Liver (tissue), 9 donors: Measurements from ENCODE around the gene CENPT. TPM values are rescaled to one million over a fixed set of nuclear protein-coding genes. Genes with fewer than 3 reads are reported as not detected.
A peak's percentile ranks its signal among the peaks of the same experiment; 100 is the strongest.

Experiments
- DNase-seq: peaks from one replicate; pipeline ENCODE4 v3.0.0-alpha.2; 2017; ENCODE audit warnings: low spot score
- H3K27ac ChIP-seq, 2 donors: one replicate each; pipeline ENCODE4 v1.7.0; 2013; ENCODE audit warnings: inconsistent platforms in 2 of 2, low read length in 2 of 2, control low read depth in 1 of 2, low read depth in 1 of 2, mild to moderate bottlenecking in 1 of 2
- H3K27me3 ChIP-seq, 4 donors: one replicate each; pipeline versions ENCODE4 v1.6.1 to v1.7.0; 2013; ENCODE audit warnings: low read length in 3 of 4, inconsistent platforms in 1 of 4, mild to moderate bottlenecking in 1 of 4, moderate library complexity in 1 of 4; ENCODE audit not compliant: control insufficient read depth in 4 of 4, insufficient read depth in 4 of 4
- H3K36me3 ChIP-seq, 4 donors: one replicate each; pipeline versions ENCODE4 v1.6.1 to v1.7.0; 2013; ENCODE audit warnings: low read length in 3 of 4, mild to moderate bottlenecking in 3 of 4, low read depth in 1 of 4, moderate library complexity in 1 of 4; ENCODE audit not compliant: control insufficient read depth in 4 of 4, insufficient read depth in 3 of 4
- H3K4me1 ChIP-seq, 4 donors: one replicate each; pipeline versions ENCODE4 v1.6.1 to v1.7.0; 2013; ENCODE audit warnings: low read length in 3 of 4, mild to moderate bottlenecking in 3 of 4, moderate library complexity in 1 of 4; ENCODE audit not compliant: control insufficient read depth in 4 of 4, insufficient read depth in 4 of 4
- H3K4me3 ChIP-seq, 3 donors: one replicate each; pipeline versions ENCODE4 v1.6.1 to v1.7.0; 2013; ENCODE audit warnings: low read length in 3 of 3, control low read depth in 1 of 3, low read depth in 1 of 3, mild to moderate bottlenecking in 1 of 3
- H3K9ac ChIP-seq, 2 donors: one replicate each; pipeline ENCODE4 v1.7.0; 2013; ENCODE audit warnings: low read length in 2 of 2, mild to moderate bottlenecking in 2 of 2, moderate library complexity in 2 of 2, control low read depth in 1 of 2, low read depth in 1 of 2
- H3K9me3 ChIP-seq, 4 donors: one replicate each; pipeline versions ENCODE4 v1.6.1 to v1.7.0; 2013; ENCODE audit warnings: low read length in 3 of 4; ENCODE audit not compliant: control insufficient read depth in 4 of 4
- EGR1 ChIP-seq, 2 donors: IDR thresholded peaks; 2 replicates each; pipeline ENCODE4 v1.6.1; 2016 to 2018; ENCODE audit warnings: antibody characterized with exemption in 2 of 2, low read depth in 2 of 2
- FOXA1 ChIP-seq: IDR thresholded peaks from 2 replicates; pipeline ENCODE4 v1.6.1; 2016; ENCODE audit warnings: antibody characterized with exemption
- FOXA2 ChIP-seq: IDR thresholded peaks from 2 replicates; pipeline ENCODE4 v1.6.1; 2016; ENCODE audit warnings: antibody characterized with exemption
- GABPA ChIP-seq, 2 donors: IDR thresholded peaks in 1 of 2; conservative IDR thresholded peaks in 1 of 2; 2 replicates each; pipeline ENCODE4 v1.6.1; 2016; ENCODE audit warnings: antibody characterized with exemption in 2 of 2, mild to moderate bottlenecking in 1 of 2, moderate library complexity in 1 of 2
- HNF4A ChIP-seq, 2 donors: conservative IDR thresholded peaks; 2 replicates each; pipeline ENCODE4 v1.6.1; 2016; ENCODE audit warnings: antibody characterized with exemption in 2 of 2, mild to moderate bottlenecking in 2 of 2
- HNF4G ChIP-seq: IDR thresholded peaks from 2 replicates; pipeline ENCODE4 v1.6.1; 2016; ENCODE audit warnings: antibody characterized with exemption
- JUND ChIP-seq, 2 donors: IDR thresholded peaks; 2 replicates each; pipeline ENCODE4 v1.6.1; 2016; ENCODE audit warnings: antibody characterized with exemption in 2 of 2
- NR2F2 ChIP-seq: IDR thresholded peaks from 2 replicates; pipeline ENCODE4 v1.6.1; 2016; ENCODE audit warnings: antibody characterized with exemption
- RAD21 ChIP-seq, 2 donors: IDR thresholded peaks; 2 replicates each; pipeline ENCODE4 v1.6.1; 2016; ENCODE audit warnings: antibody characterized with exemption in 2 of 2, mild to moderate bottlenecking in 2 of 2
- RXRA ChIP-seq, 2 donors: IDR thresholded peaks; 2 replicates each; pipeline ENCODE4 v1.6.1; 2017 to 2018; ENCODE audit warnings: antibody characterized with exemption in 2 of 2, mild to moderate bottlenecking in 1 of 2
- SP1 ChIP-seq: IDR thresholded peaks from 2 replicates; pipeline ENCODE4 v1.6.1; 2018; ENCODE audit warnings: antibody characterized with exemption, mild to moderate bottlenecking
- TAF1 ChIP-seq: conservative IDR thresholded peaks from 2 replicates; pipeline ENCODE4 v1.6.1; 2016; ENCODE audit warnings: antibody characterized with exemption, mild to moderate bottlenecking
- YY1 ChIP-seq: IDR thresholded peaks from 2 replicates; pipeline ENCODE4 v1.6.1; 2016; ENCODE audit warnings: antibody characterized with exemption, mild to moderate bottlenecking
- WGBS: extraction: QIAGEN DNeasy Blood & Tissue Kit; methylation state at CpG from one replicate; pipeline ENCODE4 v1.1.7; 2013; 5-methylcytosine and 5-hydroxymethylcytosine counted together
- polyA plus RNA-seq, 2 donors: library from polyadenylated mRNA; stranded (reverse) in 1 of 2; unstranded in 1 of 2; fragments of 200-250 nt in 1 of 2; fragments of >200 nt in 1 of 2; fragmentation: Nextera tagmentation in 1 of 2; extraction: Ambion mirVana in 1 of 2; gene quantifications; one replicate each; pipeline versions ENCODE4 v1.2.1 to v1.2.3, GENCODE V29; 2013 to 2015
- total RNA-seq, 2 donors: library from RNA; depleted of rRNA; stranded (reverse); fragments of >200 nt; gene quantifications; one replicate each; pipeline ENCODE4 v1.2.3, GENCODE V29; 2014
- TF ChIP-seq, protein P1 (sequence below): fragments of 150-350 bp; IDR thresholded peaks from 2 replicates; pipeline ENCODE4 v1.5.1; 2017; ENCODE audit warnings: improper control_type of control experiment, low read depth, low read length; ENCODE audit not compliant: missing input control
- TF ChIP-seq, protein P2 (sequence below): IDR thresholded peaks from 2 replicates; pipeline ENCODE4 v1.6.1; 2016; ENCODE audit warnings: antibody characterized with exemption
- TF ChIP-seq, protein P3 (sequence below): IDR thresholded peaks from 2 replicates; pipeline ENCODE4 v1.6.1; 2016; ENCODE audit warnings: antibody characterized with exemption
- TF ChIP-seq, protein P4 (sequence below): IDR thresholded peaks from 2 replicates; pipeline ENCODE4 v1.6.1; 2016; ENCODE audit warnings: antibody characterized with exemption
- TF ChIP-seq, protein P5 (sequence below): IDR thresholded peaks from 2 replicates; pipeline ENCODE4 v1.6.1; 2016; ENCODE audit warnings: antibody characterized with exemption, mild to moderate bottlenecking
- donor health status: healthy.
- donor health status: healthy.
- donor health status: healthy.
- donor health status: healthy.
- donor health status: healthy.

The CENPT gene
- total and polyA plus RNA-seq, 4 donors = 11.4 to 26.9 (median 19.3) TPM

DNA sequence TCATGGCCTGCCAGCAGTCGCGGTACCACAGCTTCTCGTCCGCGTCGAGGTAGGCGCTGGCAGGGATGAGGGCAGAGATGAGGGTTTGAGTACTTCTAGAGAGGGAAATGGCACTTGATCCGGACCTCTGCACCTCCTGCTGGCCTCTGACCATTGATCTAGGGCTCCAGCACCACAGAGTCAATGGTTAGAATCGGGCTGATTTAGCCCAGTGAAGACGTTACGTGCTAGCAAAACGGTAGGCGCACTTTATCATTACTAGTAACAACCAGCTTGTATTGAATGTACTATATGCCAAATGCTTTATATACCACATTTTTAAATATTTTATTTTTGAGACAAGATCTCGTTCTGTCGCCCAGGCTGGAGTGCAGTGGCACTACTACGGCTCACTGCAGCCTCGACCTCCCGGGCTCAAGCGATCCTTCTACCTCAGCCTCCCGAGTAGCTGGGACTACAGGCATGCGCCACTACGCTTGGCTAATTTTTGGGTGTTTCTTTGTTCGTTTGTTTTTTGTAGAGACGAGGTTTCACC is 40.3 kb downstream of the CENPT start:
- WGBS = 28% methylated on average over 24 of the region's 24 CpGs
- no peaks in the 10 kb centered on the region for H3K27me3 ChIP-seq
- H3K9me3 ChIP-seq = no peaks in the 10 kb centered on the region
- TF ChIP-seq, protein P1, sequence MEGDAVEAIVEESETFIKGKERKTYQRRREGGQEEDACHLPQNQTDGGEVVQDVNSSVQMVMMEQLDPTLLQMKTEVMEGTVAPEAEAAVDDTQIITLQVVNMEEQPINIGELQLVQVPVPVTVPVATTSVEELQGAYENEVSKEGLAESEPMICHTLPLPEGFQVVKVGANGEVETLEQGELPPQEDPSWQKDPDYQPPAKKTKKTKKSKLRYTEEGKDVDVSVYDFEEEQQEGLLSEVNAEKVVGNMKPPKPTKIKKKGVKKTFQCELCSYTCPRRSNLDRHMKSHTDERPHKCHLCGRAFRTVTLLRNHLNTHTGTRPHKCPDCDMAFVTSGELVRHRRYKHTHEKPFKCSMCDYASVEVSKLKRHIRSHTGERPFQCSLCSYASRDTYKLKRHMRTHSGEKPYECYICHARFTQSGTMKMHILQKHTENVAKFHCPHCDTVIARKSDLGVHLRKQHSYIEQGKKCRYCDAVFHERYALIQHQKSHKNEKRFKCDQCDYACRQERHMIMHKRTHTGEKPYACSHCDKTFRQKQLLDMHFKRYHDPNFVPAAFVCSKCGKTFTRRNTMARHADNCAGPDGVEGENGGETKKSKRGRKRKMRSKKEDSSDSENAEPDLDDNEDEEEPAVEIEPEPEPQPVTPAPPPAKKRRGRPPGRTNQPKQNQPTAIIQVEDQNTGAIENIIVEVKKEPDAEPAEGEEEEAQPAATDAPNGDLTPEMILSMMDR = peak; percentile 13
- TF ChIP-seq HNF4G (no peak), NR2F2 (peak; percentile 6), RAD21 (IDR thresholded peaks at IDR 0.05) (peak; percentile 16 to 40)
- peaks cover 7 to 34% (median 27%) of the 10 kb centered on the region in 4 donors for H3K4me1 ChIP-seq
- no peak overlapping the region for H3K9ac ChIP-seq
- peak overlapping the region; percentile 59 to 83 (median 83) for H3K4me3 ChIP-seq
- H3K36me3 ChIP-seq = peaks cover 0 to 7% (median 5%) of the 10 kb centered on the region in 4 donors
- no peak for DNase-seq
- peak overlapping the region; percentile 50 to 75 for H3K27ac ChIP-seq

DNA sequence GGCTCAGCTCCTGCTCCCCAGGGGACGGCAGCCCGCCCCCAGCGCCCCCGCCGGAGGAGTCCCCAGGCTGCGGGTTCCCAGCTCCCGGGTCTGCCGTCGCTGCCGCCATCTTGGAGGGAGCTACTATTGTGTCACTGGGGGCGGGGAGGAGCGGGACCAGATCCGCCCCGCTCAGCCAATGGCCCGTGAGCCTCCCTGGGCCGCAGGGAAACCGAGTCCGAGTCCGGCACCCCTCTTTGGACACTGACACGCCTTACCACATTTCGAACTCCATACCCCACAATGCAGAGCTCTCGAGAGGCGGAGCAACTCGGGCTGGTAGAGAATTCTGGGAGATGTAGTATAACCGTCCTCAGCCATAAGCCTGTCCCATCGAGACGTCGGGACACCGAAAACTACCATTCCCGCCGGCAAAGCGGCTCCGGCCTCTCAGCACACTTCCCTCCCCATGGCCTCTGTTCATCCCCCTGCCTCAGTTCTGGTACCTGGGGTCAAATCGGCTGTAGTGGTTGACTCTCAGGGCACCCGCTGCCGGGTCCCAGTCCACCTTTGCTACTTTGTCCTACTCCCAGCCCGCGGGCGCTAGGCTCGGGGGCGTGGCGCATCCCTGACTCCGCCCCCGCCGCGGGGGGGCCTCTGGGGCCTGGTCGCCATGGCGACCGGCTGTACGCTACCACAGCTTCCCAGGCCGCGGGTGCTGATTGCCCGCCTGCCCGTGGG is 40.9 kb downstream of the CENPT start, which contains the start of the genes RANBP10 and TSNAXIP1:
RANBP10 (minus strand) TSS at position 133 of the 720 bp plus-strand sequence; CDS start at position 109, 24 bp downstream.
TSNAXIP1 (plus strand) TSS at position 462 of the 720 bp plus-strand sequence. CDS start 261 bp downstream, outside the sequence.
- TF ChIP-seq, protein P2, sequence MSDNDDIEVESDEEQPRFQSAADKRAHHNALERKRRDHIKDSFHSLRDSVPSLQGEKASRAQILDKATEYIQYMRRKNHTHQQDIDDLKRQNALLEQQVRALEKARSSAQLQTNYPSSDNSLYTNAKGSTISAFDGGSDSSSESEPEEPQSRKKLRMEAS = peak; percentile 77
- no peak for TF ChIP-seq FOXA2
- peak; percentile 37 for TF ChIP-seq HNF4G
- TF ChIP-seq YY1 = peak; percentile 99
- TF ChIP-seq NR2F2 = peak; percentile 38
- TF ChIP-seq TAF1 = peak; percentile 88
- TF ChIP-seq, protein P1 = no peak
- peak in 1 of 2 donors; percentile 7 for TF ChIP-seq GABPA (IDR thresholded peaks at IDR 0.05 in 1 of 2, conservative IDR thresholded peaks at IDR 0.05 in 1 of 2)
- TF ChIP-seq JUND (IDR thresholded peaks at IDR 0.05) = peak in 1 of 2 donors; percentile 46
- TF ChIP-seq EGR1 (IDR thresholded peaks at IDR 0.05; ENCODE audit: low read depth in 2 of 2) = no peak
- peak; percentile 7 for TF ChIP-seq FOXA1
- TF ChIP-seq SP1 = peak; percentile 89
- TF ChIP-seq, protein P3, sequence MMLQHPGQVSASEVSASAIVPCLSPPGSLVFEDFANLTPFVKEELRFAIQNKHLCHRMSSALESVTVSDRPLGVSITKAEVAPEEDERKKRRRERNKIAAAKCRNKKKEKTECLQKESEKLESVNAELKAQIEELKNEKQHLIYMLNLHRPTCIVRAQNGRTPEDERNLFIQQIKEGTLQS = peak; percentile 27
- TF ChIP-seq HNF4A (conservative IDR thresholded peaks at IDR 0.05) = peak in 1 of 2 donors; percentile 57
- TF ChIP-seq, protein P4, sequence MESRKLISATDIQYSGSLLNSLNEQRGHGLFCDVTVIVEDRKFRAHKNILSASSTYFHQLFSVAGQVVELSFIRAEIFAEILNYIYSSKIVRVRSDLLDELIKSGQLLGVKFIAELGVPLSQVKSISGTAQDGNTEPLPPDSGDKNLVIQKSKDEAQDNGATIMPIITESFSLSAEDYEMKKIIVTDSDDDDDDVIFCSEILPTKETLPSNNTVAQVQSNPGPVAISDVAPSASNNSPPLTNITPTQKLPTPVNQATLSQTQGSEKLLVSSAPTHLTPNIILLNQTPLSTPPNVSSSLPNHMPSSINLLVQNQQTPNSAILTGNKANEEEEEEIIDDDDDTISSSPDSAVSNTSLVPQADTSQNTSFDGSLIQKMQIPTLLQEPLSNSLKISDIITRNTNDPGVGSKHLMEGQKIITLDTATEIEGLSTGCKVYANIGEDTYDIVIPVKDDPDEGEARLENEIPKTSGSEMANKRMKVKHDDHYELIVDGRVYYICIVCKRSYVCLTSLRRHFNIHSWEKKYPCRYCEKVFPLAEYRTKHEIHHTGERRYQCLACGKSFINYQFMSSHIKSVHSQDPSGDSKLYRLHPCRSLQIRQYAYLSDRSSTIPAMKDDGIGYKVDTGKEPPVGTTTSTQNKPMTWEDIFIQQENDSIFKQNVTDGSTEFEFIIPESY = peak; percentile 66
- peak in 1 of 2 donors; percentile 37 for TF ChIP-seq RAD21 (IDR thresholded peaks at IDR 0.05)
- TF ChIP-seq, protein P5, sequence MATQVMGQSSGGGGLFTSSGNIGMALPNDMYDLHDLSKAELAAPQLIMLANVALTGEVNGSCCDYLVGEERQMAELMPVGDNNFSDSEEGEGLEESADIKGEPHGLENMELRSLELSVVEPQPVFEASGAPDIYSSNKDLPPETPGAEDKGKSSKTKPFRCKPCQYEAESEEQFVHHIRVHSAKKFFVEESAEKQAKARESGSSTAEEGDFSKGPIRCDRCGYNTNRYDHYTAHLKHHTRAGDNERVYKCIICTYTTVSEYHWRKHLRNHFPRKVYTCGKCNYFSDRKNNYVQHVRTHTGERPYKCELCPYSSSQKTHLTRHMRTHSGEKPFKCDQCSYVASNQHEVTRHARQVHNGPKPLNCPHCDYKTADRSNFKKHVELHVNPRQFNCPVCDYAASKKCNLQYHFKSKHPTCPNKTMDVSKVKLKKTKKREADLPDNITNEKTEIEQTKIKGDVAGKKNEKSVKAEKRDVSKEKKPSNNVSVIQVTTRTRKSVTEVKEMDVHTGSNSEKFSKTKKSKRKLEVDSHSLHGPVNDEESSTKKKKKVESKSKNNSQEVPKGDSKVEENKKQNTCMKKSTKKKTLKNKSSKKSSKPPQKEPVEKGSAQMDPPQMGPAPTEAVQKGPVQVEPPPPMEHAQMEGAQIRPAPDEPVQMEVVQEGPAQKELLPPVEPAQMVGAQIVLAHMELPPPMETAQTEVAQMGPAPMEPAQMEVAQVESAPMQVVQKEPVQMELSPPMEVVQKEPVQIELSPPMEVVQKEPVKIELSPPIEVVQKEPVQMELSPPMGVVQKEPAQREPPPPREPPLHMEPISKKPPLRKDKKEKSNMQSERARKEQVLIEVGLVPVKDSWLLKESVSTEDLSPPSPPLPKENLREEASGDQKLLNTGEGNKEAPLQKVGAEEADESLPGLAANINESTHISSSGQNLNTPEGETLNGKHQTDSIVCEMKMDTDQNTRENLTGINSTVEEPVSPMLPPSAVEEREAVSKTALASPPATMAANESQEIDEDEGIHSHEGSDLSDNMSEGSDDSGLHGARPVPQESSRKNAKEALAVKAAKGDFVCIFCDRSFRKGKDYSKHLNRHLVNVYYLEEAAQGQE = peak; percentile 70
- TF ChIP-seq RXRA (IDR thresholded peaks at IDR 0.05) = peak; percentile 32 to 66
- Histone ChIP-seq H3K27me3 (no peaks in the 10 kb centered on the region), H3K36me3 (peaks cover 0 to 10% (median 5%) of the 10 kb centered on the region in 4 donors), H3K9me3 (no peaks in the 10 kb centered on the region), H3K9ac (peak within 1 kb of the TSS; percentile 71 to 89), H3K27ac (peak within 1 kb of the TSS; percentile 73 to 88), H3K4me3 (peak within 1 kb of the TSS; percentile 83 to 97 (median 85)), H3K4me1 (peaks cover 7 to 36% (median 30%) of the 10 kb centered on the region in 4 donors)
- DNase-seq = peak; percentile 94
- WGBS = under 1% methylated on average over 54 of the region's 54 CpGs
